GM10266 (cell line): ENCODE results near the gene ADARB2.

Experiments used
- DNase-seq: peaks from one replicate; pipeline ENCODE4 v3.0.0; 2012; ENCODE audit errors: extremely low spot score
- TF ChIP-seq, protein P1 (sequence below): IDR thresholded peaks from 2 replicates; pipeline ENCODE4 v1.5.1; 2012; ENCODE audit warnings: mild to moderate bottlenecking, low read depth; ENCODE audit not compliant: control insufficient read depth, insufficient read depth; ENCODE audit errors: missing control alignments

ADARB2 gene

DNA sequence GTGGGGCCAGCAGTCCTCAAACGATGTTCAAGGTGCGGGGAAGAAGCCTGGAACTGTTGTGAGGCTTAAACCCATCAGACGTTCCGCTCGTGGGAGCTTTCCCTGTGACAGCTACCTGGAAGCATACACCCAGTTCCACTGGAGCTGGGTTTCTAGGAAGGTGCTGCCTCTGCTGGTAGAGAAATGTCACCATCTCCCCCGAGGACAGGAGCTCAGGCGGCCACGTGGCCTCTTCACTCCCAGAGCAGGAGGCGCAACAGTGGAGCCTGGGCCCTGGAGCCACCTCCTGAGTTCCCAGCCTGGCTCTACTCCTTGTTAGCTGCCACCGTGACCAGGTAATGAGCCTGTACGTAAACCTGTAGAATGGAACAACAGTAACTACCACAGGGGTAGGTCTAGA lies 156.1 kb downstream of the ADARB2 start:
- DNase-seq = no peak
- TF ChIP-seq, protein P1, sequence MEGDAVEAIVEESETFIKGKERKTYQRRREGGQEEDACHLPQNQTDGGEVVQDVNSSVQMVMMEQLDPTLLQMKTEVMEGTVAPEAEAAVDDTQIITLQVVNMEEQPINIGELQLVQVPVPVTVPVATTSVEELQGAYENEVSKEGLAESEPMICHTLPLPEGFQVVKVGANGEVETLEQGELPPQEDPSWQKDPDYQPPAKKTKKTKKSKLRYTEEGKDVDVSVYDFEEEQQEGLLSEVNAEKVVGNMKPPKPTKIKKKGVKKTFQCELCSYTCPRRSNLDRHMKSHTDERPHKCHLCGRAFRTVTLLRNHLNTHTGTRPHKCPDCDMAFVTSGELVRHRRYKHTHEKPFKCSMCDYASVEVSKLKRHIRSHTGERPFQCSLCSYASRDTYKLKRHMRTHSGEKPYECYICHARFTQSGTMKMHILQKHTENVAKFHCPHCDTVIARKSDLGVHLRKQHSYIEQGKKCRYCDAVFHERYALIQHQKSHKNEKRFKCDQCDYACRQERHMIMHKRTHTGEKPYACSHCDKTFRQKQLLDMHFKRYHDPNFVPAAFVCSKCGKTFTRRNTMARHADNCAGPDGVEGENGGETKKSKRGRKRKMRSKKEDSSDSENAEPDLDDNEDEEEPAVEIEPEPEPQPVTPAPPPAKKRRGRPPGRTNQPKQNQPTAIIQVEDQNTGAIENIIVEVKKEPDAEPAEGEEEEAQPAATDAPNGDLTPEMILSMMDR = no peak

DNA sequence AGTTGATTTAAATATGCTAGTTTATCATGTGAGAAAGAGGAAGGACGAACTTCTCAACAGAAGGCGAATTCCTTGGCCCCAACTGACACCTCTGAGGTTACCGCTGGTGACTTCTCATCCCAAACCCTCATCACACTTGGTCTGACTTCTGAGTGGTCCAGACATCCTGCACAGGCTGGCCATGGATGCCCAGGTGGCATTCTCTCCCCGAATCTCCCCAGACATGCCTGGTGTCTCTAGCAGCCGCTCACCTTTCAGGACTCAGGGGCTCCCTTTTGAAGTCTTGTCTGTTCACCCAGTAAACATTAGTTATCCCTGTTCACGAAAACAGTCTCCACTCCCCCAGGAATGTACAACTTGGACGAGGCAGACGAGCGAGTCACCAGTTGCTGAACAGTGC lies 157.7 kb downstream of the ADARB2 start:
- TF ChIP-seq, protein P1 = no peak
- no peak for DNase-seq

DNA sequence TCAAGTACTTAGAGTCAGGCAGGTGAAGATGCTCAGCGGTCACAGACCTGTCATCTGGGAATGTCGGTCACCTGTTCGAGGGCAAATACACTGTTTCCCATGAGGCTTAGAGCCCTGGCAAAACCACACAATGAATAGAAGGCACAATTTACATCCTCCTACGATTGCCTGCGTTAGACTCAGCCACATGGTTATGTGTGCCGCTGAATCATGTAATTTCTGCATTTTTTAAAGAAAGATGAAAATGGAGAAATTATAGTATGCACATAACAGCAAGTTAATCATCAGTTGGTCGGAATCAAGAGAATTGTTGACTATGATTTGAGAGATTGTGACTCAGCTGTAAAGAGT lies 158.2 kb downstream of the ADARB2 start:
- TF ChIP-seq, protein P1 = no peak
- DNase-seq = no peak

DNA sequence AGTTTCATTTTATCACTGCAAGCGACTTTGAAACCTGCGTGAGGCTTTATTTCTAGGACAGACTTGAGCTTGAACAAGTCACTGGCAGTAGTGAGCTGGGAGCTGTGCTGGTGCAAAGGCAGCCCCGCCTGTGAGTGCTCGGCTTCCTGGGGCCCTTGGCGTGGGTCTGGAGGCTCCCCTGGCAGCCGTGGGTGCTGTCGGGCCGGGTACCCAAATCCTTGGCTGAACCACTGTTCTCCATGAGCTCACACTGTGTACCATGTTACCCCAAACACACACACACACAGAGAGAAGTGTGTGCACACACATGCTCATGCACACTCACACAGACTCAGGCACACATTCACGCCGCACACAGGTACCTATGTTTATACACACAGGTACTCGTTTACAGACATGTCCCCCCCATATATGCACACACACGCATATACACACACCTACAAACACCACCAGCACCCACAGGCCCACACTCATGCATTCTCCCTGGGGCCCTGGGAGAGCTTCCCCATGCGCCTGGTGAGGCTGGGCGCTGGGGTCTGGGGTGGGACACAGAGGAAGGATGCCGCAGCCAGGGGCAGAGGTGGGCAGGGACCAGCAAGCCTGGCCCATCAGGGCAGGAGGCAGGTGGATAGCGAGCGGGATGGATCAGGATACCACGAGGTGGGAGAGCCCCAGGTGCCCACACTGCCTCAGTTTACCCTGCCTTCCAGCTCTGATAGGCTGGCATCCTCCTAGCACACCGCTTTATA lies 158.8 kb downstream of the ADARB2 start:
- DNase-seq = no peak
- TF ChIP-seq, protein P1 = no peak

DNA sequence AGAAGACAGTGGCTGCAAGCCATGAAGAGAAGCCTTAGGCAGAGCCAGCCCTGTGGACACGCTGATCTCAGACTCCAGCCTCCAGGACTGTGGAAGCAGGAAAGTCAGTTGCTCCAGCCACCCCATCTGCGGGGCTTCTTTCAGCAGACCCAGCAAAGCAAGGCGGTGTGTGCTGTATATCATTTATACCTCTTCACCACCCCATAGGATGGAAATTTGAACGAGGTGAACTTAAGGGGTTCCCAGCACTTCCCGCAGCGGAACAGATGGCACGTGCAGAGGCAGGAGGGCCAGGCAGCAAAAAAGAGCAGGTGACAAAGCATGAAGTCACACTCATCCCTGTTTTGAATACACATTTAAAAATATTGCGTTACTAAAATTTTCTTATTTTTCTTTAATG lies 159.4 kb downstream of the ADARB2 start:
- no peak for DNase-seq
- TF ChIP-seq, protein P1 = no peak

DNA sequence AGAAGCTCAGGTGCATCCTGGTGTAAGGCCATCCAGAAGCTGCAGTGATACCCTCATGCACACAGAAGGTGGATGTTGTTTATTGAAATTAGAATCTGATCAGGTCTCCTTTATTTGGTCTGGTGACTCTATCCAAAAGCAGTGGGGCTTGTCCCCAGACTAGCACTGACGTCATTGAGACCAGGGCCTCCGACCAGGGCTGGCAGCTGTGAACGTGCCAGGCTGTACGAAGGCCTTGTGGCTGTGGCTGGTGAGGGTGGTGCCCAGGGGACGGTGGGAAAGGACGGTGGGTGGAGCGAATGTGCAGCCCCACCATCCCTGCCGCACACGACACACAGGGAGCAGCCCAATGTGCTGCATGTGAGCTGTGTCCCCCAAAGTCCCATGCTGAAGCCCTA lies 160.0 kb downstream of the ADARB2 start:
- no peak for DNase-seq
- TF ChIP-seq, protein P1 = no peak

DNA sequence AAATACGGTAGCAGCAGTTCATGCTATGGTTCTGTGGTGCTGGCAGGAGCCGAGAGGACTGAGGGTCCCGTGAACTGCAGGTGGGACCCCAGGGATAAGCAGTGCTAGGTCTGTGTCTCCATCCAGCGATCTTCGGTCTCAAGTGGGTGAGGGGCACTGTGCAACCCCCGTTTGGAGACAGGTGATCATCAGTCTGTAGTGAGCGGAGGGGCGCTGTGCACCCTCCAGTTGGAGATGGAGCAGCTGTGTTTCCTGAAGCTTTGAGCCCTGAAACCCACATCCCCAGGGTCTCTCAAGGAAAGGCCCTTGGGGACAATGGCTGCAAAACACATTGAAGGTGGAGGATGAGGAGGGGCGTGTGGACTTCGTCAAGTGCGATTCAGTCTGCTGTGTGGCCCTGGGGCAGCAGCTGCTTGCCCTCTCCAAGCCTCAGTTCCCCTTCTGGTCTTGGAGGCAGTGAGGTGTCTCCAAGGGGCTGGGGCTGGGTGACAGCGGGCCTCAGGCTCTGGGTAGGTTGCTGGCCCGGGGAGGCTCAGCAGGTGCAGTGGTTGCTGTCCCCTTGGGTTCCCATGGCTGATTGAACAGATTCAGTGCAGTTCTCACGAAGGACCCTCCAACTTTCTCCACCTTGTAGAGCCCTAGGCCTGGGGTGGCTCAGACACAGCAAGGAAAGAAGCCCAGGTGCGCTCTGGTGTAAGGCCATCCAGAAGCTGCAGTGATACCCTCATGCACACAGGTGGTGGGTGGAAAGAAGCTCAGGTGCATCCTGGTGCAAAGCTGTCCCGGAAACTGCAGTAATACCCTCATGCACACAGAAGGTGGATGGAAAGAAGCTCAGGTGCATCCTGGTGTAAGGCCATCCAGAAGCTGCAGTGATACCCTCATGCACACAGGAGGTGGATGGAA lies 160.6 kb downstream of the ADARB2 start:
- no peak for DNase-seq
- TF ChIP-seq, protein P1 = no peak
